H9 (cell line): ENCODE measurements around the gene KIF26B. TPM values are rescaled to one million over a fixed set of nuclear protein-coding genes. Genes with fewer than 3 reads are reported as not detected.
A peak's percentile ranks its signal among the peaks of the same experiment; 100 is the strongest.

Experiments
- DNase-seq: peaks from one replicate; pipeline ENCODE4 v3.0.0-alpha.2; 2017
- H2AFZ ChIP-seq: one replicate; pipeline ENCODE4 v1.6.1; 2013; ENCODE audit warnings: mild to moderate bottlenecking, low read length, control low read depth, moderate library complexity
- H2AK5ac ChIP-seq: 2 replicates; pipeline ENCODE4 v1.6.1; 2013; ENCODE audit warnings: low read length, control low read depth, mixed read lengths; ENCODE audit not compliant: insufficient read length
- H2BK120ac ChIP-seq: one replicate; pipeline ENCODE4 v1.6.1; 2013; ENCODE audit warnings: low read depth, mild to moderate bottlenecking, low read length, control low read depth, inconsistent platforms; ENCODE audit not compliant: poor library complexity, severe bottlenecking
- H2BK12ac ChIP-seq: 2 replicates; pipeline ENCODE4 v1.6.1; 2013; ENCODE audit warnings: low read length, control low read depth, mixed read lengths, low read depth; ENCODE audit not compliant: insufficient read length
- H2BK15ac ChIP-seq: 2 replicates; pipeline ENCODE4 v1.6.1; 2013; ENCODE audit warnings: low read depth, low read length, control low read depth
- H2BK20ac ChIP-seq: one replicate; pipeline ENCODE4 v1.6.1; 2013; ENCODE audit warnings: low read depth, mild to moderate bottlenecking, low read length, control low read depth, inconsistent platforms; ENCODE audit not compliant: poor library complexity, severe bottlenecking
- H2BK5ac ChIP-seq: 2 replicates; pipeline ENCODE4 v1.6.1; 2013; ENCODE audit warnings: low read length, control low read depth, mixed read lengths; ENCODE audit not compliant: insufficient read length
- H3K14ac ChIP-seq: 2 replicates; pipeline ENCODE4 v1.6.1; 2013; ENCODE audit warnings: low read length, control low read depth; ENCODE audit not compliant: insufficient read depth
- H3K18ac ChIP-seq: 2 replicates; pipeline ENCODE4 v1.6.1; 2013; ENCODE audit warnings: low read depth, mild to moderate bottlenecking, mixed read lengths, low read length, control low read depth; ENCODE audit not compliant: insufficient read length
- H3K23ac ChIP-seq: 2 replicates; pipeline ENCODE4 v1.6.1; 2013; ENCODE audit warnings: low read length, control low read depth, mixed read lengths, low read depth; ENCODE audit not compliant: insufficient read length
- H3K23me2 ChIP-seq: 2 replicates; pipeline ENCODE4 v1.6.1; 2013; ENCODE audit warnings: low read depth, mild to moderate bottlenecking, mixed read lengths, low read length, control low read depth; ENCODE audit not compliant: insufficient read length, poor library complexity, severe bottlenecking
- H3K27ac ChIP-seq: 2 replicates; pipeline ENCODE4 v1.5.1; 2013; ENCODE audit warnings: low read length, control low read depth, mixed read lengths, low read depth; ENCODE audit not compliant: insufficient read length
- H3K27me3 ChIP-seq: 2 replicates; pipeline ENCODE4 v1.6.1; 2013; ENCODE audit warnings: low read length, control low read depth, inconsistent platforms; ENCODE audit not compliant: insufficient read depth
- H3K4ac ChIP-seq: 2 replicates; pipeline ENCODE4 v1.6.1; 2013; ENCODE audit warnings: low read depth, mild to moderate bottlenecking, control low read depth, inconsistent platforms, low read length, moderate library complexity
- H3K4me1 ChIP-seq: 2 replicates; pipeline ENCODE4 v1.6.1; 2013; ENCODE audit warnings: low read length, control low read depth, inconsistent platforms; ENCODE audit not compliant: insufficient read depth
- H3K4me2 ChIP-seq: 2 replicates; pipeline ENCODE4 v1.6.1; 2013; ENCODE audit warnings: low read length, control low read depth, mixed read lengths; ENCODE audit not compliant: insufficient read length, insufficient read depth
- H3K56ac ChIP-seq: 2 replicates; pipeline ENCODE4 v1.6.1; 2013; ENCODE audit warnings: low read depth, mild to moderate bottlenecking, mixed read lengths, low read length, control low read depth; ENCODE audit not compliant: insufficient read length
- H3K79me1 ChIP-seq: 2 replicates; pipeline ENCODE4 v1.6.1; 2013; ENCODE audit warnings: low read depth, mild to moderate bottlenecking, moderate library complexity, low read length, control low read depth, inconsistent platforms; ENCODE audit not compliant: insufficient read depth, poor library complexity, severe bottlenecking
- H3K79me2 ChIP-seq: 2 replicates; pipeline ENCODE4 v1.6.1; 2013; ENCODE audit warnings: low read length, control low read depth, inconsistent platforms; ENCODE audit not compliant: insufficient read depth
- H3K9ac ChIP-seq: 2 replicates; pipeline ENCODE4 v1.6.1; 2013; ENCODE audit warnings: low read length, control low read depth, mixed read lengths; ENCODE audit not compliant: insufficient read length; ENCODE audit errors: extremely low read depth
- H3K9me3 ChIP-seq: one replicate; pipeline ENCODE4 v1.6.1; 2013; ENCODE audit warnings: low read depth, low read length, inconsistent platforms; ENCODE audit not compliant: control insufficient read depth
- H3T11ph ChIP-seq: one replicate; pipeline ENCODE4 v1.6.1; 2013; ENCODE audit warnings: mild to moderate bottlenecking, low read length, control low read depth, inconsistent platforms
- H4K20me1 ChIP-seq: one replicate; pipeline ENCODE4 v1.6.1; 2013; ENCODE audit not compliant: control insufficient read depth, insufficient read length, insufficient read depth
- H4K5ac ChIP-seq: 2 replicates; pipeline ENCODE4 v1.6.1; 2013; ENCODE audit warnings: low read depth, mild to moderate bottlenecking, mixed read lengths, low read length, control low read depth; ENCODE audit not compliant: insufficient read length
- H4K8ac ChIP-seq: replicated peaks from 2 replicates; pipeline ENCODE4 v1.6.1; 2013; ENCODE audit warnings: low read length, control low read depth, mixed read lengths, low read depth; ENCODE audit not compliant: insufficient read length
- H4K91ac ChIP-seq: 2 replicates; pipeline ENCODE4 v1.6.1; 2013; ENCODE audit warnings: low read depth, mild to moderate bottlenecking, moderate library complexity, mixed read lengths, low read length, control low read depth; ENCODE audit not compliant: insufficient read length
- H3K27ac Mint-ChIP-seq, 3 experiments: 2 replicates in 2 of 3; 3 replicates in 1 of 3; pipeline ENCODE4 v1.8.0; 2020 to 2021; ENCODE audit warnings: mixed read lengths in 3 of 3, mild to moderate bottlenecking in 1 of 3, moderate library complexity in 1 of 3
- H3K27me3 Mint-ChIP-seq: 2 replicates; pipeline ENCODE4 v1.8.0; 2021; ENCODE audit warnings: low read depth, mild to moderate bottlenecking, moderate library complexity, mixed read lengths
- H3K36me3 Mint-ChIP-seq, 3 experiments: 2 replicates in 2 of 3; 3 replicates in 1 of 3; pipeline ENCODE4 v1.8.0; 2020 to 2021; ENCODE audit warnings: low read depth in 3 of 3, mixed read lengths in 3 of 3; ENCODE audit not compliant: insufficient read depth in 1 of 3
- H3K4me1 Mint-ChIP-seq, 2 experiments: 2 replicates each; pipeline ENCODE4 v1.8.0; 2020; ENCODE audit warnings: mixed read lengths in 2 of 2
- H3K4me3 Mint-ChIP-seq, 2 experiments: 2 replicates in 1 of 2; 3 replicates in 1 of 2; pipeline ENCODE4 v1.8.0; 2020 to 2021; ENCODE audit warnings: mild to moderate bottlenecking in 2 of 2, mixed read lengths in 2 of 2, moderate library complexity in 1 of 2
- H3K9me3 Mint-ChIP-seq, 2 experiments: 2 replicates in 1 of 2; 3 replicates in 1 of 2; pipeline ENCODE4 v1.8.0; 2020; ENCODE audit warnings: mild to moderate bottlenecking in 2 of 2, mixed read lengths in 2 of 2, moderate library complexity in 1 of 2
- WGBS: extraction: QIAGEN DNeasy Blood & Tissue Kit; methylation state at CpG from one replicate; pipeline ENCODE4 v1.1.7; 2013; ENCODE audit warnings: missing lambda C conversion rate, low lambda C conversion rate, mixed read lengths; ENCODE audit not compliant: insufficient read length; ENCODE audit errors: extremely low coverage; 5-methylcytosine and 5-hydroxymethylcytosine counted together
- total RNA-seq: library from RNA; stranded (reverse); gene quantifications from 2 replicates; pipeline ENCODE4 v1.2.1, GENCODE V29; 2021
- TF ChIP-seq, protein P1 (sequence below): fragments of 200-600 bp; sonication (generic); conservative IDR thresholded peaks from 3 replicates; pipeline ENCODE4 v1.8.0; 2021; ENCODE audit warnings: antibody characterized with exemption, mild to moderate bottlenecking

KIF26B gene
- total RNA-seq, 1 experiment from 2014 or later: 0.13 TPM

DNA sequence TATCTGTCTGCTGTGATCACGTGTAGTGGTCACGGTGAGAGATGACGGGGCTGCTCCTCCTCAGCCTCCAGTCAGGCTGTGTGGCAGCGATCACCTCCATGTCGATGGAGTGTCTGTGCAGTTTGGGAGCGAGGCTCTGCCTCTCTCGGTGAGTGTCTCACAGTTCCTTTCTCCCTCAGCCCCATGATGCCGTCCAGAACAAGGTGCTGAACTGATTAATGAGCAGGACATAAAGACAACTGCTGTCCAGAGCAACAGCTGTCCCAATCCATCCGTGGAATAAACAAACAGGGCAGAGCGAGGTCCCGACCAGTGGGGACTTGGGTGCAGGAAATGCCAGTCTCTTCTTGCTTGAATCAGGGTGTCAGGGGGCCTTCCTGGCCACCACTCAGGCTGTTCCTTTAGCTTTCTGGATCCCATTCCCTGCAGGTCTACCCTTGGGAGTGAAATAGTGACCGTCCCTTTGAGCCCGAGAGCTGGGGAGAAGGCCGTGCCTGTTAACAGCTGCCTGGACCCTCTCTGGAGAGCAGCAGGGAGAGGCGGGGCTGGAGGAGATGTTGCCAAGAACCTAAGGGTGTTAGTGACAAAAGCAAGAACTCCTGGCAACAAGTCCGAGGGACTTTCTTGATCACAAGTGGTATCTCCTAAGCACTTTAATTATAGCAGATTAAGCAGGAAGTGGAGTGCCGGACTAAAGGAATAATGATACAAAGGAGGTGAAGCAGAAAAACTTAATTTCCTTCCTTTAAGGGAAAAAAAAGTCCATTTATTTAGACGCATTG, 443.9 kb downstream of the KIF26B start:
- no peak overlapping the region for H2BK15ac ChIP-seq
- H2BK5ac ChIP-seq: no peak overlapping the region
- no peaks in the 10 kb centered on the region for H3K27me3 ChIP-seq
- H4K91ac ChIP-seq: no peak overlapping the region
- no peaks in the 10 kb centered on the region for H3K23me2 ChIP-seq
- peaks cover 2% of the 10 kb centered on the region; the same call in 1 of the 2 replicates for H3K27me3 Mint-ChIP-seq
- peak overlapping the region; percentile 7 for H2BK20ac ChIP-seq
- no peak overlapping the region for H3K4me2 ChIP-seq
- no peaks in the 10 kb centered on the region for H4K20me1 ChIP-seq
- peaks cover 2 to 3% of the 10 kb centered on the region in 2 experiments; a peak in 1 of 4 replicates for H3K4me1 Mint-ChIP-seq
- no peak overlapping the region for H2BK120ac ChIP-seq
- peak overlapping the region; percentile 52 for H4K8ac ChIP-seq
- H2AFZ ChIP-seq: no peak overlapping the region
- no peak overlapping the region; a peak in 1 of 7 replicates for H3K27ac Mint-ChIP-seq
- no peak overlapping the region for H3K4ac ChIP-seq
- no peaks in the 10 kb centered on the region for H3K4me1 ChIP-seq
- H3K27ac ChIP-seq: no peak overlapping the region
- H3K9me3 ChIP-seq: no peaks in the 10 kb centered on the region
- no peak overlapping the region for H3K23ac ChIP-seq
- H2BK12ac ChIP-seq: no peak overlapping the region
- peaks cover 2% of the 10 kb centered on the region in 2 experiments; a peak in 2 of 5 replicates for H3K9me3 Mint-ChIP-seq
- no peak overlapping the region for H3T11ph ChIP-seq
- H2AK5ac ChIP-seq: no peak overlapping the region
- no peaks in the 10 kb centered on the region for H3K36me3 Mint-ChIP-seq
- H3K79me2 ChIP-seq: no peaks in the 10 kb centered on the region
- no peaks in the 10 kb centered on the region for H3K79me1 ChIP-seq
- peak overlapping the region; percentile 8 for H4K5ac ChIP-seq
- no peak overlapping the region for H3K56ac ChIP-seq
- H3K14ac ChIP-seq: no peak overlapping the region
- TF ChIP-seq, protein P1, sequence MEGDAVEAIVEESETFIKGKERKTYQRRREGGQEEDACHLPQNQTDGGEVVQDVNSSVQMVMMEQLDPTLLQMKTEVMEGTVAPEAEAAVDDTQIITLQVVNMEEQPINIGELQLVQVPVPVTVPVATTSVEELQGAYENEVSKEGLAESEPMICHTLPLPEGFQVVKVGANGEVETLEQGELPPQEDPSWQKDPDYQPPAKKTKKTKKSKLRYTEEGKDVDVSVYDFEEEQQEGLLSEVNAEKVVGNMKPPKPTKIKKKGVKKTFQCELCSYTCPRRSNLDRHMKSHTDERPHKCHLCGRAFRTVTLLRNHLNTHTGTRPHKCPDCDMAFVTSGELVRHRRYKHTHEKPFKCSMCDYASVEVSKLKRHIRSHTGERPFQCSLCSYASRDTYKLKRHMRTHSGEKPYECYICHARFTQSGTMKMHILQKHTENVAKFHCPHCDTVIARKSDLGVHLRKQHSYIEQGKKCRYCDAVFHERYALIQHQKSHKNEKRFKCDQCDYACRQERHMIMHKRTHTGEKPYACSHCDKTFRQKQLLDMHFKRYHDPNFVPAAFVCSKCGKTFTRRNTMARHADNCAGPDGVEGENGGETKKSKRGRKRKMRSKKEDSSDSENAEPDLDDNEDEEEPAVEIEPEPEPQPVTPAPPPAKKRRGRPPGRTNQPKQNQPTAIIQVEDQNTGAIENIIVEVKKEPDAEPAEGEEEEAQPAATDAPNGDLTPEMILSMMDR: no peak
- H3K18ac ChIP-seq: no peak overlapping the region
- peak; percentile 19 for DNase-seq
- WGBS: no CpG with 5 or more reads among the region's 18 CpGs
- H3K9ac ChIP-seq: no peak overlapping the region
- no peak overlapping the region for H3K4me3 Mint-ChIP-seq
